ENCODE measurements around the gene SPINT2. TPM values are rescaled to one million over a fixed set of nuclear protein-coding genes. Genes with fewer than 3 reads are reported as not detected.
"Not testable (repeated sequence)": the region's sequence is repeated elsewhere in the genome, so short reads cannot be mapped to it uniquely, and the experiment has no call there.

SPINT2 gene
- polyA plus RNA-seq, 4 donors = 63.5 to 344 (median 297) TPM

GRCh38 chr19:38234615-38235014, 29.8 kb upstream of the SPINT2 start:
- no peak for DNase-seq (ENCODE audit: low read depth in 4 of 4, low spot score in 3 of 4)

- DNase-seq (ENCODE audit: low read depth in 4 of 4, low spot score in 3 of 4) = no peak
Observed at GRCh38 chr19:38239816-38240215, 24.6 kb upstream of the SPINT2 start.

GRCh38 chr19:38243279-38243673, 21.1 kb upstream of the SPINT2 start:
- DNase-seq (ENCODE audit: low read depth in 4 of 4, low spot score in 3 of 4) = no peak

- DNase-seq (ENCODE audit: low read depth in 4 of 4, low spot score in 3 of 4) = no peak
Observed at GRCh38 chr19:38245826-38246498, 18.4 kb upstream of the SPINT2 start.

GRCh38 chr19:38247126-38247525, 17.2 kb upstream of the SPINT2 start:
- no peak for DNase-seq (ENCODE audit: low read depth in 4 of 4, low spot score in 3 of 4)

GRCh38 chr19:38247734-38248268, 16.6 kb upstream of the SPINT2 start:
- no peak for DNase-seq (ENCODE audit: low read depth in 4 of 4, low spot score in 3 of 4)

- no peak for DNase-seq (ENCODE audit: low read depth in 4 of 4, low spot score in 3 of 4)
Observed at GRCh38 chr19:38248421-38248820, 16.0 kb upstream of the SPINT2 start.

GRCh38 chr19:38250428-38250820, 13.9 kb upstream of the SPINT2 start:
- no peak for DNase-seq (ENCODE audit: low read depth in 4 of 4, low spot score in 3 of 4)

GRCh38 chr19:38250821-38251563, 13.4 kb upstream of the SPINT2 start:
- no peak for DNase-seq (ENCODE audit: low read depth in 4 of 4, low spot score in 3 of 4)

GRCh38 chr19:38251564-38252051, 12.8 kb upstream of the SPINT2 start:
- no peak for DNase-seq (ENCODE audit: low read depth in 4 of 4, low spot score in 3 of 4)

GRCh38 chr19:38252385-38252784, 12.0 kb upstream of the SPINT2 start:
- no peak for DNase-seq (ENCODE audit: low read depth in 4 of 4, low spot score in 3 of 4)

GRCh38 chr19:38252941-38253691, 11.3 kb upstream of the SPINT2 start:
- no peak for DNase-seq (ENCODE audit: low read depth in 4 of 4, low spot score in 3 of 4)

- no peak for DNase-seq (ENCODE audit: low read depth in 4 of 4, low spot score in 3 of 4)
Observed at GRCh38 chr19:38253788-38254187, 10.6 kb upstream of the SPINT2 start.

GRCh38 chr19:38255383-38256014, 8.9 kb upstream of the SPINT2 start:
- no peak for DNase-seq (ENCODE audit: low read depth in 4 of 4, low spot score in 3 of 4)

GRCh38 chr19:38261942-38262341, 2.4 kb upstream of the SPINT2 start:
- DNase-seq (ENCODE audit: low read depth in 4 of 4, low spot score in 3 of 4) = not testable (repeated sequence)

- no peak for DNase-seq (ENCODE audit: low read depth in 4 of 4, low spot score in 3 of 4)
Observed at GRCh38 chr19:38262585-38263268, 1.6 kb upstream of the SPINT2 start.

- DNase-seq (ENCODE audit: low read depth in 4 of 4, low spot score in 3 of 4) = no peak
Observed at GRCh38 chr19:38263689-38264485, 486 bp upstream of the SPINT2 start.

- DNase-seq (ENCODE audit: low read depth in 4 of 4, low spot score in 3 of 4) = no peak
Observed at GRCh38 chr19:38265213-38265861, 964 bp downstream of the SPINT2 start.

- DNase-seq (ENCODE audit: low read depth in 4 of 4, low spot score in 3 of 4) = no peak
Observed at GRCh38 chr19:38265921-38266429, 1.6 kb downstream of the SPINT2 start.
